GM19099 (cell line): ENCODE results near the gene ERMAP.

Experiments
- POLR2A ChIP-seq: IDR thresholded peaks from 3 replicates; pipeline ENCODE4 v1.6.1; 2011; ENCODE audit warnings: low read depth; ENCODE audit not compliant: insufficient read length; ENCODE audit errors: extremely low read depth

Gene ERMAP

GRCh38 chr1:42847721-42848460 lies 31.0 kb downstream of the ERMAP start:
- TF ChIP-seq POLR2A: no peak

- no peak for TF ChIP-seq POLR2A
Measured at GRCh38 chr1:42848823-42849537, 32.1 kb downstream of the ERMAP start.

GRCh38 chr1:42849944-42850343 lies 33.0 kb downstream of the ERMAP start:
- TF ChIP-seq POLR2A: no peak

GRCh38 chr1:42851420-42851819 lies 34.5 kb downstream of the ERMAP start:
- TF ChIP-seq POLR2A: no peak

GRCh38 chr1:42851960-42852607 lies 35.2 kb downstream of the ERMAP start:
- no peak for TF ChIP-seq POLR2A

- TF ChIP-seq POLR2A: no peak
Measured at GRCh38 chr1:42852608-42852980, 35.7 kb downstream of the ERMAP start.

- no peak for TF ChIP-seq POLR2A
Measured at GRCh38 chr1:42853116-42853884, 36.4 kb downstream of the ERMAP start.

- no peak for TF ChIP-seq POLR2A
Measured at GRCh38 chr1:42860339-42861013, 43.6 kb downstream of the ERMAP start.

GRCh38 chr1:42861014-42861399 lies 44.1 kb downstream of the ERMAP start:
- TF ChIP-seq POLR2A: no peak

- TF ChIP-seq POLR2A: no peak
Measured at GRCh38 chr1:42866549-42866948, 49.6 kb downstream of the ERMAP start.

- no peak for TF ChIP-seq POLR2A
Measured at GRCh38 chr1:42873670-42874069, 56.7 kb downstream of the ERMAP start.

- TF ChIP-seq POLR2A: no peak
Measured at GRCh38 chr1:42876009-42876408, 59.1 kb downstream of the ERMAP start.

- TF ChIP-seq POLR2A: no peak
Measured at GRCh38 chr1:42877380-42877779, 60.5 kb downstream of the ERMAP start.

- no peak for TF ChIP-seq POLR2A
Measured at GRCh38 chr1:42880384-42880783, 63.5 kb downstream of the ERMAP start.
